Kidney (tissue), 14 donors: Measurements from ENCODE around the gene MRPL17. TPM values are rescaled to one million over a fixed set of nuclear protein-coding genes. Genes with fewer than 3 reads are reported as not detected.

Experiments
- DNase-seq, 5 donors: peaks; one replicate each; pipeline ENCODE4 v3.0.0-alpha.2; 2013 to 2020
- FAIRE-seq: peaks from 2 replicates; lab custom pipeline; 2012; peaks lifted over from hg19 to GRCh38; lab: Jason Lieb, UNC
- H3K27ac ChIP-seq, 2 donors: one replicate each; pipeline ENCODE4 v1.7.0; 2013; ENCODE audit warnings: low read depth in 2 of 2, low read length in 2 of 2, inconsistent platforms in 1 of 2
- H3K27me3 ChIP-seq: one replicate; pipeline ENCODE4 v1.7.1; 2013; ENCODE audit warnings: low read length, inconsistent platforms; ENCODE audit not compliant: control insufficient read depth, insufficient read depth
- H3K36me3 ChIP-seq, 3 donors: one replicate each; pipeline versions ENCODE4 v1.7.0 to v1.7.1; 2013; ENCODE audit warnings: low read length in 3 of 3, control low read depth in 1 of 3, inconsistent platforms in 1 of 3; ENCODE audit not compliant: insufficient read depth in 3 of 3, control insufficient read depth in 2 of 3
- H3K4me1 ChIP-seq, 3 donors: one replicate each; pipeline versions ENCODE4 v1.7.0 to v1.7.1; 2013; ENCODE audit warnings: low read length in 3 of 3, inconsistent platforms in 1 of 3, low read depth in 1 of 3; ENCODE audit not compliant: control insufficient read depth in 2 of 3, insufficient read depth in 2 of 3
- H3K4me3 ChIP-seq, 3 donors: one replicate each; pipeline versions ENCODE4 v1.7.0 to v1.8.1; 2013; ENCODE audit warnings: low read length in 3 of 3, control low read depth in 1 of 3, inconsistent platforms in 1 of 3
- H3K9ac ChIP-seq, 3 donors: one replicate each; pipeline versions ENCODE4 v1.7.0 to v1.7.1; 2013; ENCODE audit warnings: low read length in 3 of 3, control low read depth in 1 of 3, inconsistent platforms in 1 of 3
- H3K9me3 ChIP-seq, 3 donors: one replicate each; pipeline versions ENCODE4 v1.7.0 to v1.7.1; 2013; ENCODE audit warnings: low read length in 3 of 3, control low read depth in 1 of 3, inconsistent platforms in 1 of 3; ENCODE audit not compliant: control insufficient read depth in 2 of 3, insufficient read depth in 1 of 3
- intact Hi-C: fragments of 100-400 bp; cut with DNase I; formaldehyde crosslinking; loops from one replicate; pipeline ENCODE4 v1.11.1; 2022
- polyA plus RNA-seq: library from polyadenylated mRNA; stranded (reverse); fragments of 350-450 nt; fragmentation: Illumina TruSeq; extraction: RNeasy Lipid Tissue Mini Kit (QIAGEN cat#74804); gene quantifications from one replicate; pipeline ENCODE4 v1.2.3, GENCODE V29; 2014; ENCODE audit warnings: low read depth, low replicate concordance; ENCODE audit not compliant: insufficient read depth
- total RNA-seq: library from RNA; stranded (reverse); fragmentation: NEBNext Ultra II Directional; extraction: Animal tissue kit (Norgen Biotek cat#: 25700); gene quantifications from one replicate; pipeline ENCODE4 v1.2.1, GENCODE V29; 2021
- TF ChIP-seq, protein P1 (sequence below): IDR thresholded peaks from 3 replicates; pipeline ENCODE4 v1.5.1; 2012; ENCODE audit warnings: mild to moderate bottlenecking, moderate library complexity, borderline replicate concordance; ENCODE audit not compliant: insufficient read depth; ENCODE audit errors: extremely low read depth
- donor health status: control.
- donor health status: control.
- donor health status: control.
- donor health status: control.
- donor health status: control.
- donor health status: DM: yes; HTN: yes; CAD: no.
- donor health status: Normal renal cell carcinoma (clear cell type).

MRPL17 gene
- total and polyA plus RNA-seq, 2 donors from 2014 or later, result 44.0 to 121 TPM

DNA sequence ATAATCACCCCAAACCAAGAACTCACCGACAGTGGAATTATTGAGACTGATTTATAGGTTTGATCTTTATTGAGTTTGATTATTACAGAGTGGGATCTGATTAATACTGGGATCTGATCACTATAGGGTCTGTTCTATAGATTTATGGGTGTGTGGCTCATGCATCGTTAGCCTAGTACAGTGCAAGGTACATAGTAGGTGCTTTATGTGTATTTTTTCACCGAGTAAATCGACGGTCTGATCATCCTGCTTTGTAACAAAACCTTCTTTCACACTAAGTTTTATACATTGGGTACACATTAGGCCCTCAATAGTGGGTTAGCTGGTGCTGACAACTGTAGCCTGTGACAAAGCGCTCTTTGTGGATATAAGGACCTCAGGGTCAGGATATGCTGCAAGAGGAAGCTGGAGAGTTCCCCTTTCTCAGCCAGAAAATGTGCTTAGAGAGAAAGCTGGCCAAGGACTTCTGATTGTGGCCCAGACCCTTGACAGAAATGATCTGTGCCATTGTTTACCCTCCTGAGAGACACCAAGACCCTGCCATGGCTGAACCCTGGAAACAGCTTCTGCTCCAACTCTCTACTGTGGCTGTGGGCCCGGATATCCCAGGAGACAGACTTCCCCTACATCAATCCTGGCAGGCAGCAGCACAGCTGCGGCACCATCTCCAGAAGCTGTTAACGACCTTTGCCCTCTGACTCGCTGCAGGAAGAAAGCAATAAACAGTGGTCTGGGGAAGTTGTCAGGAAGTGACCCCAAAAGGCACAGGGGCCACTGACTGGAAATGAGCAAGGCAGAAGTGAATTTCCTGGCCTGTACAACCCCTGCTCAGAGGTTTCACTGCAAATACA lies 47.8 kb downstream of the MRPL17 start:
- Histone ChIP-seq H3K9me3 (no peaks in the 10 kb centered on the region), H3K9ac (no peak overlapping the region), H3K27ac (peak overlapping the region; percentile 38 to 51), H3K4me1 (peaks cover 0 to 21% (median 12%) of the 10 kb centered on the region in 3 donors), H3K36me3 (peaks cover 0 to 3% (median 0%) of the 10 kb centered on the region in 3 donors), H3K4me3 (no peak overlapping the region), H3K27me3 (no peaks in the 10 kb centered on the region)
- FAIRE-seq, result no peak
- peak; percentile 57 to 91 (median 70) for DNase-seq
- TF ChIP-seq, protein P1, sequence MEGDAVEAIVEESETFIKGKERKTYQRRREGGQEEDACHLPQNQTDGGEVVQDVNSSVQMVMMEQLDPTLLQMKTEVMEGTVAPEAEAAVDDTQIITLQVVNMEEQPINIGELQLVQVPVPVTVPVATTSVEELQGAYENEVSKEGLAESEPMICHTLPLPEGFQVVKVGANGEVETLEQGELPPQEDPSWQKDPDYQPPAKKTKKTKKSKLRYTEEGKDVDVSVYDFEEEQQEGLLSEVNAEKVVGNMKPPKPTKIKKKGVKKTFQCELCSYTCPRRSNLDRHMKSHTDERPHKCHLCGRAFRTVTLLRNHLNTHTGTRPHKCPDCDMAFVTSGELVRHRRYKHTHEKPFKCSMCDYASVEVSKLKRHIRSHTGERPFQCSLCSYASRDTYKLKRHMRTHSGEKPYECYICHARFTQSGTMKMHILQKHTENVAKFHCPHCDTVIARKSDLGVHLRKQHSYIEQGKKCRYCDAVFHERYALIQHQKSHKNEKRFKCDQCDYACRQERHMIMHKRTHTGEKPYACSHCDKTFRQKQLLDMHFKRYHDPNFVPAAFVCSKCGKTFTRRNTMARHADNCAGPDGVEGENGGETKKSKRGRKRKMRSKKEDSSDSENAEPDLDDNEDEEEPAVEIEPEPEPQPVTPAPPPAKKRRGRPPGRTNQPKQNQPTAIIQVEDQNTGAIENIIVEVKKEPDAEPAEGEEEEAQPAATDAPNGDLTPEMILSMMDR, result no peak
- intact Hi-C loops, result no loop called here

- Histone ChIP-seq H3K4me1 (peaks cover 0 to 23% (median 12%) of the 10 kb centered on the region in 3 donors), H3K9ac (no peak overlapping the region), H3K27me3 (no peaks in the 10 kb centered on the region), H3K36me3 (peaks cover 0 to 3% (median 0%) of the 10 kb centered on the region in 3 donors), H3K4me3 (no peak overlapping the region), H3K9me3 (no peaks in the 10 kb centered on the region), H3K27ac (peak overlapping the region in 1 of 2 donors; percentile 38)
- intact Hi-C loops, result no loop called here
- FAIRE-seq (no peak), DNase-seq (no peak)
- TF ChIP-seq, protein P1, result no peak
Measured at GRCh38 chr11:6634534-6634933, 48.6 kb downstream of the MRPL17 start.

DNA sequence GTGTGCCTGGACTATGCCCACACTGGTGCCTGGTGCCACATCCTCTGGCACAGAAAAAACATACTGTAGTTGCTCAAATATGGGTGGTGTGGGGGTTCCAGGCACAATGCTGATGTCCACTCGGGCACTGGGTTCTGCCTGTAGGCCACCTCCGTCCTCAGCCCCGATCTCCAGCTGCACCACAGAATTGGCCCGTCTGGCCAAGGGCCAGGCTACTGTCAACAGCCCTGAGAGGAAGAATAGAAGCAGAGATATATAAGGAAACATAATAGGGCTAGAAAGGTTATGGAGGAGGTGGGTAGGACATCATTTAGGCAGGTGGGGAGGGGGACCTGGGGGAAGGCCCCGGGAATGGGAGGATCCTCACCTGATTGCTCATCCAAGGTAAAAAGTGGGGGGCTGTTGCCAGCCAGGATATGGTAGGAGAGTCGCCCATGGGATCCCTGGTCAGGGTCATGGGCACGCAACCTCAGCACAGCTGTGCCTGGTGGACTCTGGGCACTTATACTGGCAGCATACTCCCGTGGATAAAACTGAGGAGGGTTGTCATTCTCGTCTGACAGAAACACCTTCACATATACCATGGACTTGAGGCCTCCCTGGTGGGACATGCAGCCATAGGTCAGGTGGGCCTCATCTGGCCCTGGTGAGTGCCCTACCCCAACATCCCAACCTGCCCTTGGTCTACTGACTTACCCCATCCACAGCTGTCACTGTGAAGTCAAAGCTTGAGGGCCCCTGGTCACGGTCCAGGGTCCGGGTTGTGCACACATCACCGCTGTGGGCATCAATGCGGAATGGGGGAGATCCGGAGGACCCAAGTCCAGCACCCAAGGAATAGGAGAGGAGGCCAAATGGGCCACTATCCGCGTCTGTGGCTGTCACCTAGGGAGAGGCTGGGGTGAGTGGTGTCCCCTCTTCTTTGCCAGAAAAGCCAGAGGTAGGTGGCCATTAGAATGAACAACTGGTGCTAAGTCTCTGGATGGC lies 49.4 kb downstream of the MRPL17 start:
- no peaks in the 10 kb centered on the region for H3K9me3 ChIP-seq
- H3K4me3 ChIP-seq, result no peak overlapping the region
- intact Hi-C loops, result no loop called here
- no peak overlapping the region for H3K9ac ChIP-seq
- H3K27me3 ChIP-seq, result no peaks in the 10 kb centered on the region
- TF ChIP-seq, protein P1, result no peak
- H3K27ac ChIP-seq, result no peak overlapping the region
- H3K36me3 ChIP-seq, result peaks cover 0 to 3% (median 0%) of the 10 kb centered on the region in 3 donors
- FAIRE-seq, result no peak
- peaks cover 0 to 23% (median 12%) of the 10 kb centered on the region in 3 donors for H3K4me1 ChIP-seq
- peak in 1 of 5 donors; percentile 58 for DNase-seq
